ENCODE data around the gene TRAF1.

Gene TRAF1

GRCh38 chr9:120890320-120891244 is 36.0 kb downstream of the TRAF1 start:
- DNase-seq (ENCODE audit: low spot score): peak; percentile 38

GRCh38 chr9:120889606-120890271 is 36.9 kb downstream of the TRAF1 start:
- DNase-seq (ENCODE audit: low spot score): no peak

GRCh38 chr9:120888626-120889025 is 38.0 kb downstream of the TRAF1 start:
- DNase-seq (ENCODE audit: low spot score): no peak

GRCh38 chr9:120886490-120886967 is 40.1 kb downstream of the TRAF1 start:
- peak; percentile 87 for DNase-seq (ENCODE audit: low spot score)

- no peak for DNase-seq (ENCODE audit: low spot score)
Measured at GRCh38 chr9:120885958-120886357, 40.6 kb downstream of the TRAF1 start.

GRCh38 chr9:120885457-120885856 is 41.1 kb downstream of the TRAF1 start:
- DNase-seq (ENCODE audit: low spot score): no peak

- no peak for DNase-seq (ENCODE audit: low spot score)
Measured at GRCh38 chr9:120883608-120883996, 43.0 kb downstream of the TRAF1 start.

- no peak for DNase-seq (ENCODE audit: low spot score)
Measured at GRCh38 chr9:120882935-120883607, 43.5 kb downstream of the TRAF1 start.

- DNase-seq (ENCODE audit: low spot score): no peak
Measured at GRCh38 chr9:120879446-120879845, 47.1 kb downstream of the TRAF1 start.

- no peak for DNase-seq (ENCODE audit: low spot score)
Measured at GRCh38 chr9:120878188-120879130, 48.1 kb downstream of the TRAF1 start.

GRCh38 chr9:120877276-120878034 is 49.1 kb downstream of the TRAF1 start:
- peak; percentile 83 for DNase-seq (ENCODE audit: low spot score)

- DNase-seq (ENCODE audit: low spot score): peak; percentile 63
Measured at GRCh38 chr9:120876842-120877240, 49.8 kb downstream of the TRAF1 start, which contains the start of gene PHF19. TSS of gene PHF19 (minus strand) at chr9:120877188. CDS start at chr9:120874741, 2,447 bp downstream.

- peak; percentile 92 for DNase-seq (ENCODE audit: low spot score)
Measured at GRCh38 chr9:120875954-120876841, 50.4 kb downstream of the TRAF1 start.

GRCh38 chr9:120875643-120875953 is 51.0 kb downstream of the TRAF1 start:
- no peak for DNase-seq (ENCODE audit: low spot score)

- no peak for DNase-seq (ENCODE audit: low spot score)
Measured at GRCh38 chr9:120875195-120875565, 51.4 kb downstream of the TRAF1 start.

GRCh38 chr9:120874226-120875194 is 52.1 kb downstream of the TRAF1 start:
- no peak for DNase-seq (ENCODE audit: low spot score)

GRCh38 chr9:120873512-120873911 is 53.1 kb downstream of the TRAF1 start:
- DNase-seq (ENCODE audit: low spot score): no peak

GRCh38 chr9:120872791-120873502 is 53.6 kb downstream of the TRAF1 start:
- no peak for DNase-seq (ENCODE audit: low spot score)

Data from AG20443 (cell line).